ENCODE data around the gene NABP1. TPM values are rescaled to one million over a fixed set of nuclear protein-coding genes. Genes with fewer than 3 reads are reported as not detected.
A peak's percentile ranks its signal among the peaks of the same experiment; 100 is the strongest.

The NABP1 gene
- total RNA-seq, 1 experiment from 2014 or later: 3.2 TPM

DNA sequence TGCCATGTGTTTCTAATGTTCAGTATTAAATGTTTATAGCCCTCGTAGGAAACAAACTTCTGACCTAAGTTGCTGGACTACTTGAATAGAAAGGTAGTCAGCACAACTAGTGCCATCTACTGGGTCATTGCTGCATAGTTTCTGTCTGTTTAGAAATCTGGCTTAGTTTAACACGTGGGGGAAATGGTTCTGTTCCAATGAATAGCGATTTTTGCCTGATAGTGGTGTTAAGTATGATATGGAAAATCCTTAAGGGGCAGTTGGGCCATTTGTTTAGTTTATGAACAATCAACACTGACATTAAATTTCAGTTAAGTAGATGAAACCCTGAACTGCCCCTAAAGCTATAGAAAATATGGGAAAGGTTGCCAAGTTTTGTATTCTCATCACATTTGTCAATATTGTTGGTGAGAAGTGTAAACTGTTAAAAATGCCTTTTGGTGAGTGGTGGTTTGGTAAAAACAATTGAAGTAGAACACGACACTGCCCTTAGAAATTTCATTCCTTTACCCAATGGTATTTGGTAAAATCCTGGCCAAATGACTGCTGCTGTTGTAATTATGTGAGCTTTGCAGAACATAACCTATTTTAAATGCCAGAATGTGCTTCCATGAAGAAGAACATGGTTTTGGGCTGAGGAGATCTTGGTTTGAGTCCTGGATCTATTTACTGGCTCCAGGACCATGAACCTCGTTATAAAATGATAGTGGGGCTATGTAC is 13.2 kb downstream of the NABP1 start:
- no peak for DNase-seq
- H3K4me1 Mint-ChIP-seq: peaks cover 6 to 17% of the 10 kb centered on the region in 2 experiments
- H3K4me2 ChIP-seq (ENCODE audit: insufficient read depth, insufficient read length, low read length): no peak overlapping the region

More for the DNA sequence above, 13.2 kb downstream of the NABP1 start:
- Mint-ChIP-seq H3K27ac (no peak overlapping the region), H3K36me3 (ENCODE audit: insufficient read depth in 1 of 3, low read depth in 3 of 3) (peaks cover 0 to 4% (median 0%) of the 10 kb centered on the region in 3 experiments; a peak in 1 of 7 replicates), H3K9me3 (no peaks in the 10 kb centered on the region), H3K27me3 (ENCODE audit: low read depth) (no peaks in the 10 kb centered on the region), H3K4me3 (no peak overlapping the region)
- H3K79me2 ChIP-seq (ENCODE audit: insufficient read depth, low read length): no peaks in the 10 kb centered on the region
- no peak overlapping the region for H2BK20ac ChIP-seq (ENCODE audit: low read depth, low read length, poor library complexity, severe bottlenecking)
- no peaks in the 10 kb centered on the region for H3K79me1 ChIP-seq (ENCODE audit: insufficient read depth, low read depth, low read length, poor library complexity, severe bottlenecking)
- H3K14ac ChIP-seq (ENCODE audit: insufficient read depth, low read length): no peak overlapping the region
- no peaks in the 10 kb centered on the region for H3K4me1 ChIP-seq (ENCODE audit: insufficient read depth, low read length)
- H3T11ph ChIP-seq (ENCODE audit: low read length): no peak overlapping the region
- H4K8ac ChIP-seq (replicated peaks; ENCODE audit: insufficient read length, low read depth, low read length): no peak overlapping the region
- H4K5ac ChIP-seq (ENCODE audit: insufficient read length, low read depth, low read length): no peak overlapping the region
- H3K23me2 ChIP-seq (ENCODE audit: insufficient read length, low read depth, low read length, poor library complexity, severe bottlenecking): no peaks in the 10 kb centered on the region
- H3K18ac ChIP-seq (ENCODE audit: insufficient read length, low read depth, low read length): no peak overlapping the region
- no peak overlapping the region for H3K27ac ChIP-seq (ENCODE audit: insufficient read length, low read depth, low read length)
- no peaks in the 10 kb centered on the region for H3K27me3 ChIP-seq (ENCODE audit: insufficient read depth, low read length)
- H2BK15ac ChIP-seq (ENCODE audit: low read depth, low read length): no peak overlapping the region
- no peak overlapping the region for H2BK12ac ChIP-seq (ENCODE audit: insufficient read length, low read depth, low read length)
- H3K4ac ChIP-seq (ENCODE audit: low read depth, low read length): no peak overlapping the region
- H3K9me3 ChIP-seq (ENCODE audit: control insufficient read depth, low read depth, low read length): no peaks in the 10 kb centered on the region
- H2BK5ac ChIP-seq (ENCODE audit: insufficient read length, low read length): no peak overlapping the region
- TF ChIP-seq, protein P1, sequence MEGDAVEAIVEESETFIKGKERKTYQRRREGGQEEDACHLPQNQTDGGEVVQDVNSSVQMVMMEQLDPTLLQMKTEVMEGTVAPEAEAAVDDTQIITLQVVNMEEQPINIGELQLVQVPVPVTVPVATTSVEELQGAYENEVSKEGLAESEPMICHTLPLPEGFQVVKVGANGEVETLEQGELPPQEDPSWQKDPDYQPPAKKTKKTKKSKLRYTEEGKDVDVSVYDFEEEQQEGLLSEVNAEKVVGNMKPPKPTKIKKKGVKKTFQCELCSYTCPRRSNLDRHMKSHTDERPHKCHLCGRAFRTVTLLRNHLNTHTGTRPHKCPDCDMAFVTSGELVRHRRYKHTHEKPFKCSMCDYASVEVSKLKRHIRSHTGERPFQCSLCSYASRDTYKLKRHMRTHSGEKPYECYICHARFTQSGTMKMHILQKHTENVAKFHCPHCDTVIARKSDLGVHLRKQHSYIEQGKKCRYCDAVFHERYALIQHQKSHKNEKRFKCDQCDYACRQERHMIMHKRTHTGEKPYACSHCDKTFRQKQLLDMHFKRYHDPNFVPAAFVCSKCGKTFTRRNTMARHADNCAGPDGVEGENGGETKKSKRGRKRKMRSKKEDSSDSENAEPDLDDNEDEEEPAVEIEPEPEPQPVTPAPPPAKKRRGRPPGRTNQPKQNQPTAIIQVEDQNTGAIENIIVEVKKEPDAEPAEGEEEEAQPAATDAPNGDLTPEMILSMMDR (conservative IDR thresholded peaks at IDR 0.05): peak; percentile 76
- H3K9ac ChIP-seq (ENCODE audit: extremely low read depth, insufficient read length, low read length): no peak overlapping the region
- H2AFZ ChIP-seq (ENCODE audit: low read length): no peak overlapping the region
- no peak overlapping the region for H4K91ac ChIP-seq (ENCODE audit: insufficient read length, low read depth, low read length)
- WGBS (ENCODE audit: extremely low coverage, insufficient read length, low lambda C conversion rate): no CpG with 5 or more reads among the region's 5 CpGs
- no peak overlapping the region for H2AK5ac ChIP-seq (ENCODE audit: insufficient read length, low read length)
- no peak overlapping the region for H3K23ac ChIP-seq (ENCODE audit: insufficient read length, low read depth, low read length)
- H4K20me1 ChIP-seq (ENCODE audit: control insufficient read depth, insufficient read depth, insufficient read length): no peaks in the 10 kb centered on the region
- H3K56ac ChIP-seq (ENCODE audit: insufficient read length, low read depth, low read length): no peak overlapping the region
- no peak overlapping the region for H2BK120ac ChIP-seq (ENCODE audit: low read depth, low read length, poor library complexity, severe bottlenecking)

All from H9 (cell line).